Brain microvascular endothelial cell (primary cell): Measurements from ENCODE around the gene NDUFA1.

Experiments used
- DNase-seq: peaks from one replicate; pipeline ENCODE4 v3.0.0-alpha.2; 2020
- H3K27ac ChIP-seq: fragments of 250-450 bp; sonication (Bioruptor Pico); 2 replicates; pipeline ENCODE4 v1.5.1; 2020; ENCODE audit warnings: mild to moderate bottlenecking, moderate library complexity
- H3K27me3 ChIP-seq: fragments of 250-450 bp; sonication (Bioruptor Pico); replicated peaks from 2 replicates; pipeline ENCODE4 v1.5.1; 2020; ENCODE audit warnings: mild to moderate bottlenecking
- H3K36me3 ChIP-seq: fragments of 250-450 bp; sonication (Bioruptor Pico); replicated peaks from 2 replicates; pipeline ENCODE4 v1.5.1; 2020; ENCODE audit warnings: mild to moderate bottlenecking
- H3K4me3 ChIP-seq: 2 replicates; pipeline ENCODE4 v1.5.1; 2011; ENCODE audit warnings: low read depth, mild to moderate bottlenecking, control low read depth, low read length, moderate library complexity
- CTCF ChIP-seq: IDR thresholded peaks from 2 replicates; pipeline ENCODE4 v1.5.1; 2011; ENCODE audit warnings: low read depth, mild to moderate bottlenecking, moderate library complexity, low read length, control low read depth, inconsistent platforms; ENCODE audit errors: missing control alignments
- in situ Hi-C: cut with HindIII; loops from 2 replicates; pipeline ENCODE4 v1.10.0; 2017; ENCODE audit warnings: low sequenced_read_pairs, low pct_ligation_motif_present

Gene NDUFA1

GRCh38 chrX:119852382-119853353 is 19.0 kb upstream of the NDUFA1 start, which contains the start of gene UPF3B:
UPF3B (minus strand) TSS chrX:119852963; CDS start chrX:119852928, 35 bp downstream.
- peak within 1 kb of the TSS; percentile 81 for H3K27ac ChIP-seq
- H3K4me3 ChIP-seq: peak within 1 kb of the TSS; percentile 75
- H3K36me3 ChIP-seq: no peaks in the 10 kb centered on the region
- peak; percentile 96 for DNase-seq
- H3K27me3 ChIP-seq: no peaks in the 10 kb centered on the region
- in situ Hi-C loops: no loop called here
- no peak for TF ChIP-seq CTCF

- no peak for DNase-seq
- H3K4me3 ChIP-seq: peak overlapping the region; percentile 40
- H3K36me3 ChIP-seq: no peaks in the 10 kb centered on the region
- no peak for TF ChIP-seq CTCF
- in situ Hi-C loops: no loop called here
- H3K27me3 ChIP-seq: no peaks in the 10 kb centered on the region
- H3K27ac ChIP-seq: peak overlapping the region; percentile 45
These were observed 18.2 kb upstream of the NDUFA1 start for GRCh38 chrX:119853444-119853843.

- in situ Hi-C loops: no loop called here
- H3K27ac ChIP-seq: peak overlapping the region; percentile 84
These were observed 953 bp upstream of the NDUFA1 start for GRCh38 chrX:119870626-119871131.

GRCh38 chrX:119871245-119871598 is 410 bp upstream of the NDUFA1 start:
- Histone ChIP-seq H3K27me3 (no peaks in the 10 kb centered on the region), H3K27ac (peak overlapping the region; percentile 84), H3K36me3 (no peaks in the 10 kb centered on the region), H3K4me3 (peak overlapping the region; percentile 74)
- TF ChIP-seq CTCF: no peak
- no peak for DNase-seq
- in situ Hi-C loops: no loop called here

More at GRCh38 chrX:119870626-119871131, 953 bp upstream of the NDUFA1 start:
- Histone ChIP-seq H3K4me3 (peak overlapping the region; percentile 74), H3K27me3 (no peaks in the 10 kb centered on the region), H3K36me3 (no peaks in the 10 kb centered on the region)
- peak; percentile 22 for DNase-seq
- TF ChIP-seq CTCF: no peak

GRCh38 chrX:119878740-119879139 is 7.1 kb downstream of the NDUFA1 start:
- H3K36me3 ChIP-seq: no peaks in the 10 kb centered on the region
- H3K27me3 ChIP-seq: no peaks in the 10 kb centered on the region
- no peak for TF ChIP-seq CTCF
- in situ Hi-C loops: no loop called here
- DNase-seq: no peak
- no peak overlapping the region for H3K4me3 ChIP-seq
- no peak overlapping the region for H3K27ac ChIP-seq
